ENCODE data around the gene IPMK. TPM values are rescaled to one million over a fixed set of nuclear protein-coding genes. Genes with fewer than 3 reads are reported as not detected.
"Not testable (repeated sequence)": the region's sequence is repeated elsewhere in the genome, so short reads cannot be mapped to it uniquely, and the experiment has no call there.

Gene IPMK
- total RNA-seq, 2 donors from 2014 or later = 10.4 to 34.6 TPM

DNA sequence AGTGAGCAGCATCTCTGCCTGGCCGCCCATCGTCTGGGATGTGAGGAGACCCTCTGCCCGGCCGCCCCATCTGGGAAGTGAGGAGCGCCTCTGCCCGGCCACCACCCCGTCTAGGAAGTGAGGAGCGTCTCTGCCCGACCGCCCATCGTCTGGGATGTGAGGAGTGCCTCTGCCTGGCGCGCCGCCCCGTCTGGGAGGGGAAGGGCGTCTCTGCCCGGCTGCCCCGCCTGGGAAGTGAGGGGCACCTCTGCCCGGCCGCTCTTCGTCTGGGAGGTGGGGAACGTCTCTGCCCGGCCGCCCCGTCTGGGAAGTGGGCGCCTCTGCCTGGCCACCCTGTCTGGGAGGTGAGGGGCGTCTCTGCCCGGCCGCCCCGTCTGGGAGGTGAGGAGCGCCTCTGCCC is 23.9 kb downstream of the IPMK start:
- H3K27me3 ChIP-seq; H3K9me3 ChIP-seq; H3K36me3 ChIP-seq; H3K27ac ChIP-seq; H3K4me3 ChIP-seq; intact Hi-C loops (cut with DNase I); DNase-seq; H3K4me1 ChIP-seq; H3K9ac ChIP-seq (ENCODE audit: low read depth in 2 of 2, low read length in 2 of 2): not testable (repeated sequence)

DNA sequence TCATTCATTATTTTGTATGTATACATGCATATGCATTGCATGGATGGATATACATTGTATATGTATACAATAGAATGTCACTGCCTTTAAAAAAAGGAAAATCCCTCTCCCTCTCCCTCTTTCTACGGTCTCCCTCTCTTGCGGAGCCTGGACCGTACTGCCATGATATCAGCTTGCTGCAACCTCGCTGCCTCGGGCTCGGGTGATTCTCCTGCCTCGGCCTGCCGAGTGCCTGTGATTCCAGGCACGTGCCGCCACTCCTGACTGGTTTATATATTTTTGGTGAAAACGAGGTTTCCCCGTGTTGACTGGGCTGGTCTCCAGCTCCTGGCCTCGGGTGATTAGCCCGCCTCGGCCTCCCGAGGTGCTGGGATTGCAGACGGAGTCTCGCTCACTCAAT is 24.4 kb downstream of the IPMK start:
- Histone ChIP-seq H3K9ac (ENCODE audit: low read depth in 2 of 2, low read length in 2 of 2) (no peak overlapping the region), H3K4me1 (no peaks in the 10 kb centered on the region), H3K36me3 (no peaks in the 10 kb centered on the region), H3K27ac (no peak overlapping the region), H3K27me3 (no peaks in the 10 kb centered on the region), H3K4me3 (no peak overlapping the region), H3K9me3 (no peaks in the 10 kb centered on the region)
- TF ChIP-seq, protein P1, sequence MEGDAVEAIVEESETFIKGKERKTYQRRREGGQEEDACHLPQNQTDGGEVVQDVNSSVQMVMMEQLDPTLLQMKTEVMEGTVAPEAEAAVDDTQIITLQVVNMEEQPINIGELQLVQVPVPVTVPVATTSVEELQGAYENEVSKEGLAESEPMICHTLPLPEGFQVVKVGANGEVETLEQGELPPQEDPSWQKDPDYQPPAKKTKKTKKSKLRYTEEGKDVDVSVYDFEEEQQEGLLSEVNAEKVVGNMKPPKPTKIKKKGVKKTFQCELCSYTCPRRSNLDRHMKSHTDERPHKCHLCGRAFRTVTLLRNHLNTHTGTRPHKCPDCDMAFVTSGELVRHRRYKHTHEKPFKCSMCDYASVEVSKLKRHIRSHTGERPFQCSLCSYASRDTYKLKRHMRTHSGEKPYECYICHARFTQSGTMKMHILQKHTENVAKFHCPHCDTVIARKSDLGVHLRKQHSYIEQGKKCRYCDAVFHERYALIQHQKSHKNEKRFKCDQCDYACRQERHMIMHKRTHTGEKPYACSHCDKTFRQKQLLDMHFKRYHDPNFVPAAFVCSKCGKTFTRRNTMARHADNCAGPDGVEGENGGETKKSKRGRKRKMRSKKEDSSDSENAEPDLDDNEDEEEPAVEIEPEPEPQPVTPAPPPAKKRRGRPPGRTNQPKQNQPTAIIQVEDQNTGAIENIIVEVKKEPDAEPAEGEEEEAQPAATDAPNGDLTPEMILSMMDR (IDR thresholded peaks at IDR 0.05) = no peak
- DNase-seq = no peak
- intact Hi-C loops (cut with DNase I) = no loop called here

- Histone ChIP-seq H3K27ac (no peak overlapping the region), H3K4me1 (no peaks in the 10 kb centered on the region), H3K27me3 (no peaks in the 10 kb centered on the region), H3K9me3 (no peaks in the 10 kb centered on the region), H3K9ac (ENCODE audit: low read depth in 2 of 2, low read length in 2 of 2) (no peak overlapping the region), H3K4me3 (no peak overlapping the region), H3K36me3 (no peaks in the 10 kb centered on the region)
- intact Hi-C loops (cut with DNase I) = no loop called here
- TF ChIP-seq, protein P1 (IDR thresholded peaks at IDR 0.05) = no peak
- DNase-seq = no peak
These were observed 26.3 kb downstream of the IPMK start for GRCh38 chr10:58241346-58241745.

DNA sequence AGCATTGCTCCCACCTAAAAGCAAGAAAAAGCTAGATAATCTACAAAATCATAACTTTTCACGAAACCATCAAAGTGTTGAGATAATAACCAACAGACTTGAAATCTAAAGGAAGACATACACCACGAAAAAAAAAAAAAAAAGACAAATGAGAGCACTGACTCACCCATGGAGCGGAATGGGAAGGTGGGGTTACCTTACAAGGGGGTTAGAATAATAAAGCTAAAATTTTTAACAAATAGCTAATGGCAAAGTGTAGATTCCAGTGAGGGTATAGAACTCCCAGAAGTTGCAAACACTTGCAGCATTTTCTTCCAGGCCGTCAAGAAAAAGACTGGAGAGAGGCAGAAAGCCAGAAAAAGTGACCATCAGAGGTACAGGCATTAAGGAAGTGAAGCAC is 27.2 kb downstream of the IPMK start:
- no peaks in the 10 kb centered on the region for H3K9me3 ChIP-seq

DNA sequence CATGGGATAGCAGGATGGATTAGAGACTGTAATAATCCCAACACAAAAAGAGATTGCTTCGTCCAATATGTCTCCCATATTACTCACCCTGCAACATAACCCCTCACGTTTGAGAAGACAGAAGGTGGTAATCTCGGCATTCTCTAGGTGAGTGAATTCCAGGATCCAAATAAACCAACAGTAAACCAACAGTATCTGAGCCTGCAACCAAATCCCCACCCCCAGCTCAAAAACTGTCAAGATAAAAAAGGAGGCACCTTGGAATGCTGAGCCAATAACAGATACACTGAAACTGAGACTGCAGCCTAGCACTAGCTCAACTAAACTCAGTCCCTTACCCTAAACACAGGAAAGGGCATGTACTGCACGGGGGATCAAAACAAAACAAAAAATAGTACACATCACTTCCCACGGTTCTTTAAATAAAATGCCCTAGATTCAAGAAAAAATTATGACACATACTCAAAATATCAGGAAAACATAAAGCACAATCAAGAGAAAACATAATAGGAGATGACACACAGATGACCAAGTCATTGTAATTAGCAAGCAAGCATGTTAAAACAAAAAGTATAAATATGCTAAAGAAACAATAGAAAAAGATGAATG is 28.0 kb downstream of the IPMK start:
- Histone ChIP-seq H3K9ac (ENCODE audit: low read depth in 2 of 2, low read length in 2 of 2) (no peak overlapping the region), H3K27ac (no peak overlapping the region)
- TF ChIP-seq, protein P1 (IDR thresholded peaks at IDR 0.05) = no peak

More for the DNA sequence above, 27.2 kb downstream of the IPMK start:
- no peak overlapping the region for H3K4me3 ChIP-seq
- TF ChIP-seq, protein P1 (IDR thresholded peaks at IDR 0.05) = no peak
- H3K36me3 ChIP-seq = no peaks in the 10 kb centered on the region
- no peaks in the 10 kb centered on the region for H3K4me1 ChIP-seq
- intact Hi-C loops (cut with DNase I) = no loop called here
- H3K9ac ChIP-seq (ENCODE audit: low read depth in 2 of 2, low read length in 2 of 2) = no peak overlapping the region
- no peak overlapping the region for H3K27ac ChIP-seq
- H3K27me3 ChIP-seq = no peaks in the 10 kb centered on the region
- DNase-seq = no peak

DNA sequence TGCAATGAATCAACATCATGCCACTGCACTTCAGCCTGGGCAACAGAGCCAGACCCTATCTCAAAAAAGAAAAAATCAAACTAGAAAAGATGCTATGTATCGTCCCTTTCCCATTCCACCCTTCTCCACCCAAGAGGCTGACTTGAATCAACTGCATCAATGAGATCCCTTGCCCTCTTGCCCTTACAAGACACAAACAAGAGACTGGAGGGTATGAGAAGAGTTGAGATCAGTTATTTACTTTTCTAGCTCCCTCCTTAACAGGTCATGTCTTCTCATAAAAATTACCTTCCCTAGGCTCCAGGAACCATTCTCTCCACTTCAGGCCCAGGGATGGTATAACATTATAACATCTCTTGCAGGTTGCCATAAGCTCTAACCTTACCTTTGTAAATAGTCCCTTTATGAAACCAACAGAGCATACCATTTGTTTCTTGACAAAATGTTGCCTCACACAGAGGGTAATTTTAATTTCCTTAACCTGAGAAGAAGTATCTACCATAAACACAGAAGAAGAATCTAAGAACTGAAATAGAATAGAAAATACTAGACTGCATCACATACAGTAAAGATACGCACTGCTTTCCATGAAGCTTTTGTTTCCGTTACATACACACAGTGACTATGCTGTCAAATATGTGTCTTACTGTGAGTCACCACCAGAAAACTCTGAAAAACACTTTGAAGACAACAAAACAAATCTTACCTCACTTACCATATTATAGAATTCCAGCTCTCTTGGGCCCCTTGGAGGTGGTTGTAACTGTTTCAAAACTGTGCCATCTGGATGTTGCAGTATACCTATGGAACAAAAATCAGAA is 30.5 kb downstream of the IPMK start:
- no peak overlapping the region for H3K9ac ChIP-seq (ENCODE audit: low read depth in 2 of 2, low read length in 2 of 2)
- H3K27ac ChIP-seq = no peak overlapping the region
- no peaks in the 10 kb centered on the region for H3K9me3 ChIP-seq
- DNase-seq = no peak
- no peaks in the 10 kb centered on the region for H3K4me1 ChIP-seq
- H3K27me3 ChIP-seq = no peaks in the 10 kb centered on the region
- H3K36me3 ChIP-seq = no peaks in the 10 kb centered on the region
- H3K4me3 ChIP-seq = no peak overlapping the region
- intact Hi-C loops (cut with DNase I) = no loop called here
- TF ChIP-seq, protein P1 (IDR thresholded peaks at IDR 0.05) = no peak

More for the DNA sequence above, 28.0 kb downstream of the IPMK start:
- DNase-seq = no peak
- H3K4me3 ChIP-seq = no peak overlapping the region
- H3K36me3 ChIP-seq = no peaks in the 10 kb centered on the region
- H3K27me3 ChIP-seq = no peaks in the 10 kb centered on the region
- no peaks in the 10 kb centered on the region for H3K4me1 ChIP-seq
- H3K9me3 ChIP-seq = no peaks in the 10 kb centered on the region
- intact Hi-C loops (cut with DNase I) = no loop called here

- H3K27ac ChIP-seq; H3K9ac ChIP-seq (ENCODE audit: low read depth in 2 of 2, low read length in 2 of 2); H3K4me3 ChIP-seq; H3K9me3 ChIP-seq; DNase-seq; intact Hi-C loops (cut with DNase I); H3K4me1 ChIP-seq; H3K27me3 ChIP-seq; H3K36me3 ChIP-seq: not testable (repeated sequence)
These were observed 37.8 kb downstream of the IPMK start for GRCh38 chr10:58229856-58230255.

Measured in colonic mucosa (tissue), 4 donors.